Right kidney (tissue), 1 donor: ENCODE results near the gene MAD2L1BP.

Experiments
- DNase-seq: peaks from one replicate; pipeline ENCODE4 v3.0.0-alpha.2; 2016

MAD2L1BP gene

GRCh38 chr6:43665376-43665775 lies 29.7 kb downstream of the MAD2L1BP start:
- no peak for DNase-seq

GRCh38 chr6:43666196-43666920 lies 30.7 kb downstream of the MAD2L1BP start:
- DNase-seq, result no peak

- DNase-seq, result peak; percentile 88
These were observed 31.9 kb downstream of the MAD2L1BP start for GRCh38 chr6:43667245-43668150.

- DNase-seq, result peak; percentile 77
These were observed 32.8 kb downstream of the MAD2L1BP start for GRCh38 chr6:43668151-43669028.

- peak; percentile 50 for DNase-seq
These were observed 33.6 kb downstream of the MAD2L1BP start for GRCh38 chr6:43669050-43669921.

- DNase-seq, result no peak
These were observed 34.4 kb downstream of the MAD2L1BP start for GRCh38 chr6:43669922-43670622.

- no peak for DNase-seq
These were observed 35.0 kb downstream of the MAD2L1BP start for GRCh38 chr6:43670623-43670986.

- DNase-seq, result no peak
These were observed 35.6 kb downstream of the MAD2L1BP start for GRCh38 chr6:43671011-43671800.

GRCh38 chr6:43671801-43672690 lies 36.4 kb downstream of the MAD2L1BP start:
- peak; percentile 19 for DNase-seq

- DNase-seq, result peak; percentile 66
These were observed 37.9 kb downstream of the MAD2L1BP start for GRCh38 chr6:43673444-43674084.

- DNase-seq, result peak; percentile 21
These were observed 38.7 kb downstream of the MAD2L1BP start for GRCh38 chr6:43674291-43674690.

- DNase-seq, result no peak
These were observed 39.3 kb downstream of the MAD2L1BP start for GRCh38 chr6:43674921-43675320.

GRCh38 chr6:43676962-43677606 lies 41.4 kb downstream of the MAD2L1BP start:
- DNase-seq, result no peak

GRCh38 chr6:43677759-43678158 lies 42.1 kb downstream of the MAD2L1BP start:
- DNase-seq, result no peak

- no peak for DNase-seq
These were observed 42.7 kb downstream of the MAD2L1BP start for GRCh38 chr6:43678341-43678740.

GRCh38 chr6:43679057-43679456 lies 43.4 kb downstream of the MAD2L1BP start:
- no peak for DNase-seq

GRCh38 chr6:43680308-43681200 lies 44.9 kb downstream of the MAD2L1BP start:
- DNase-seq, result no peak
